Activated CD4-positive, alpha-beta T cell treated with anti-CD3 and anti-CD28 coated beads for 48 hours (primary cell): ENCODE results near the gene CDC42BPA.

Experiments used
- DNase-seq: peaks from one replicate; pipeline ENCODE4 v3.0.0-alpha.2; 2020

Gene CDC42BPA

DNA sequence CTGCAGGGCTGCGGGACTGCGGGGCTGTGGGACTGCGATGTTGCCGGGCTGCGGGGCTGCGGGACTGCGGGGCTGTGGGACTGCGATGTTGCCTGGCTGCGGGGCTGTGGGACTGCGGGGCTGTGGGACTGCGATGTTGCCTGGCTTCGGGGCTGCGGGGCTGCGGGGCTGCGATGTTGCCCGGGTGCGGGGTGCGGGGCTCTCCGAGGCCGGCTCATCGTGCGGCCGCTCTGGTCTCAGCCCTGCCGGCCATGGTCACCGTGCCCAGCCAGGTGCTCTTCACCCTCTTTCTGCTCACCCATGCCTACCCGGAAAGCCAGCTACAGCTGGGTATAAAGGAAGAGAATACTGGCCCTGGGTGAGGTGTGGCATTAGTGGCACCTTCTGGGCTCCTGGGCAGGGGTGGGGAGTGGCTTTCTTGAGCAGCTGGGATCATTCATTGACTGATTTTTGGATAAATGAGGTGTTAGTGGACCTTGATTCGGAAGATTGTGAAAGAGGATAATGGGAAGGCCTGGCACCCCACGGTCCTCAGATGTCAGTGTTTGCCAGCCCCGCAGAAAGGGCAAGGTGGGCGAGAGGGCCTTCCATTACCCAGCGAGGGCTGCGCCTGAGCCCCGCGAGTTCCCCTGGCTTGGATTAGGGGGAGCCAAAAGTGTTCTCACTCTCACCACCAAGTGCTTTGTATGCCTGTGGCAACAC lies 341.9 kb downstream of the CDC42BPA start:
- DNase-seq: no peak

GRCh38 chr1:226975259-226976250 lies 342.7 kb downstream of the CDC42BPA start:
- DNase-seq: no peak

GRCh38 chr1:226974544-226975258 lies 343.6 kb downstream of the CDC42BPA start:
- DNase-seq: no peak

- DNase-seq: no peak
These were observed 344.3 kb downstream of the CDC42BPA start for GRCh38 chr1:226973898-226974543.

- no peak for DNase-seq
These were observed 344.9 kb downstream of the CDC42BPA start for GRCh38 chr1:226973371-226973897.

DNA sequence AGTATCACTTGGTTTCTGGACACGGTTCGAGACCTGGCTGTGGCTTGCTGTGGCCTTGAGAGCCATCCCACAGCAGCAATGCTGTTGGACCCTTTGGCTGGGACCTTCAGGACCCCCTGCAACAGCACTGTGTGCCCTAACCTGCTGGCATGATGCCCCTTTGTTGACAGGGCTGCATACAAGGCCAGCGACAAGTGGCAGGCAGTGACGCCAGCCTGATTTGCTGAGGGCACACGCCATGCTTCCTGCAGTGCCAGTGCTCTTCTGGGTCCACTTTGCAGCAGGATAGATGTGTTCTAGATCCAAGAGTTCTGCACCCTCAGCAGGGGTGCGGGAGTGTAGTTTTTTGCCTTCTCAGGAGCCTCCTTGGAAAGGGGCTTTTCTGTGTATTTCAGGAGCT lies 345.4 kb downstream of the CDC42BPA start:
- DNase-seq: no peak

GRCh38 chr1:226971765-226972164 lies 346.5 kb downstream of the CDC42BPA start:
- DNase-seq: no peak

DNA sequence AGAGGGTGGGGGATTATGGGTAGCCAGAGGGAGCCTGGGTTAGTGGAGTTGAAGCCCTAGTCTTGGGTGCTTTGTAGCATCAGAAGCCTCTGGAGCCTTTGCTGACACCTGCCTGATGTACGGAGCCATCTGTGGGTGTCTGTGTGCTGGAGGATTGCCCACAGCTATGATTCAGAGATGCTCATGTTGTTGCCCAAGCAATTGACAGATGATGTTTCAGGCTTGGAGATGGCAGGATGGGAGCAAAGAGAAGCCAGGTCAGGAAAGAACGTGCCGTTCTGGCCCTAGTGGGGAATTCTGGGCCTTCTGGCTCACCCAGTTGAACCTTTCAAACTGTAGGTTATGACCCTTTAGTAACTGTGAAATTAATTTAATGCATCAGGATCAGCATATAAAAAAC lies 350.6 kb downstream of the CDC42BPA start:
- DNase-seq: no peak

GRCh38 chr1:226966683-226967082 lies 351.6 kb downstream of the CDC42BPA start:
- no peak for DNase-seq

- no peak for DNase-seq
These were observed 352.5 kb downstream of the CDC42BPA start for GRCh38 chr1:226965581-226966440.

DNA sequence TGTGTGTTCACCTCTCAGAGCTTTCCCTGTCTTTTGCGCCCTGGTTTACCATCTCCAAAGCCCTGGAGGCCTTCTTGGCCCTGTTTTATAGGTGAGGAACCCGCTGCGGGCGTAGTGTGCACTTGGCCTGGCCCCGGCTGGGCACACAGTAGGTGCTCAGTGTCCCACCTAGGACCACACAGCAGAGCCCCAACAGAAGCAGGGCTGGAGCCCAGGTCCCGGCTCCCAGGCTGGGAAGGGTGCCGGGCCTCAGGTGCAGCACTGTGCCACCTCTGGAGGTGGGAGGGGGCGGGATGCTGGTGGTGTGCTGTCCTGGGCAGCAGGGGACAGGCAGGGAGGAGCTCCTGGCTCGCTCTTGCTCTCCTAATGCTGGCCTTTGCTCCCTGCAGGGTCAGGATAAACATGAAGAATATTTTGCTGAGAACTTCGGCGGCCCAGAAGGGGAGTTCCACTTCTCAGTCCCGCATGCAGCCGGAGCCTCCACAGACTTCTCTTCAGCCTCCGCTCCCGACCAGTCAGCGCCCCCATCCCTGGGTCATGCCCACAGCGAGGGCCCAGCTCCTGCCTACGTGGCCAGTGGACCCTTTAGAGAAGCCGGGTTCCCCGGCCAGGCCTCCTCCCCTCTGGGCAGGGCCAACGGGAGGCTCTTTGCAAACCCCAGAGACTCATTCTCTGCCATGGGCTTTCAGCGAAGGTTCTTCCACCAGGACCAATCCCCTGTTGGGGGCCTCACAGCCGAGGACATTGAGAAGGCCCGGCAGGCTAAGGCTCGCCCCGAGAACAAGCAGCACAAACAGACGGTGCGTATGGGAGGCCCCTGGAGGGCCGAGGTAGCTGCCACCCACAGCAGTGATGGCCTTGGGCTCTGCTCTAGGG lies 353.4 kb downstream of the CDC42BPA start:
- DNase-seq: no peak

DNA sequence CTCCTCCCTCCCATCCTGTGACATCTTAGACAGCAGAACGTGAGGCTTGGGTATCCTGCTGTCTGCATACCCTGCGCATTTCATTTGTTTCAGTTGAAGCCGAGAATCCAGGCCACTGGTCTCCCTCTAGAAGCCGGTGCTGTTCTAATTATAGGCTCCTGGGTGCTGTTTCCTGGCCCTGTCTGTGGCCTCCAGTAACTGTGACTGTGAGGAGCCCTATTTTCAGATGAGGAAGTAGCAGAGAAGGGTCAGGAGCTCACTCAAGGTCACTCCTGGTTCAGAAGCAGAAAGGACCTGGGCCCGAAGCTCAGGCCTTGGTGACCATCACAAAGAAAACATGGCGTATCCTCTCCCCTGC lies 354.2 kb downstream of the CDC42BPA start:
- DNase-seq: no peak

DNA sequence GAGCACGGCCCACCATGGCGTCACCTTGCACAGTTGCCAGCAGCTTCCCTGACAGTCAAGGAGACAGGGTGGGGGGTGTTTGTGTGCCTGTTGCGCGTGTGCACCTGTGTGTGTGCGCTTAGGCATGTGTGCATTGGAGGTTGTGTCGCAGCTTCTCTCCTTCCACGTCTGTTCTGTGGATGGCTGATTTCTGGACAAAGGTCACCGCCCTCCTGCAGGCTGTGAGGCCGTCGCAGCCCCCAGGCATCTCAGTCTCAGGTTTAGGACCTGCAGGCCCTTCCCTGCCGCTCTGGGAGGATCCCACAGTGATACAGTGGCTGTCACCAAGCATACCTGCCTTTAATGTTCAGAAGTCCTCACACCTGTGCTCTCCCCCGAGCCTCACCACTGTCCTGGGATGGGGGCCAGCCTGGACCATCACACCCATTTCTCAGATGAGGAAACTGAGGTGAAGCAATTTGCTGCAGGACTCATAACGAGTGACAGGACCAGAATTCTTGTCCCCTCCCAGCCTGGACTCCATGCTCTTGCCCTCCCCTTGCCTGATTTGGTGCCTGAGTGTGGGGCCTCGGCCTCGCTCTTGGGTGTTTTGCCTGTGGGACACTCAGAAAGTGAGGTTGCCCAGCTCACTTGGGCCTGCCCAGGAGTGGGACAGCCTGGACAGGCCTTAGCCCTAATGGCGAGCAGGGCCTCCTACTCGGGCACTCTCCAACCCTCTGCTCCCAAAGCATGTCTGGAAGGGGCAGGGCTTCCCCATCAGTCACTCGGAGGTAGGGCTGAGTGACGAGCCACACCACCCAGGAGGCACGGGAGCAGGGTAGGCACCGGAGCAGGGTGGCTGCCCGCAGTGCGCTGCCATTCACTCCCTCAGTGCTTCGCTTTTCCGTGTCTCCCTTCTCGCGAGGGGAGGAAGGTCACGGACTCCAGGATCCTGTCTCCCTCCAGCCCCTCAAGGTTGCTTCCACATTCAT lies 355.6 kb downstream of the CDC42BPA start:
- no peak for DNase-seq

GRCh38 chr1:226960944-226961765 lies 357.1 kb downstream of the CDC42BPA start:
- peak; percentile 55 for DNase-seq

DNA sequence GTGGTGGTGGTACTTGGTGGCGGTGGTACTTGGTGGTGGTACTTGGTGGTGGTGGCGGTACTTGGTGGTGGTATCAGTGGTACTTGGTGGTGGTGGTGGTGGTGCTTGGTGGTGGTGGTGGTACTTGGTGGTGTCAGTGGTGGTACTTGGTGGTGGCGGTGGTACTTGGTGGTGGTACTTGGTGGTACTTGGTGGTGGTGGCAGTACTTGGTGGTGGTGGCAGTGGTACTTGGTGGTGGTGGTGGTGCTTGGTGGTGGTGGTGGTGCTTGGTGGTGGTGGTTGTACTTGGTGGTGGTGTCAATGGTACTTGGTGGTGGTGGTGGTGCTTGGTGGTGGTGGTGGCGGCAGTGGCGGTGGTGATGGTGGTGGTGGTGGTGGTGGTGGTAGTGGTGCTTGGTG lies 358.0 kb downstream of the CDC42BPA start:
- DNase-seq: no peak

DNA sequence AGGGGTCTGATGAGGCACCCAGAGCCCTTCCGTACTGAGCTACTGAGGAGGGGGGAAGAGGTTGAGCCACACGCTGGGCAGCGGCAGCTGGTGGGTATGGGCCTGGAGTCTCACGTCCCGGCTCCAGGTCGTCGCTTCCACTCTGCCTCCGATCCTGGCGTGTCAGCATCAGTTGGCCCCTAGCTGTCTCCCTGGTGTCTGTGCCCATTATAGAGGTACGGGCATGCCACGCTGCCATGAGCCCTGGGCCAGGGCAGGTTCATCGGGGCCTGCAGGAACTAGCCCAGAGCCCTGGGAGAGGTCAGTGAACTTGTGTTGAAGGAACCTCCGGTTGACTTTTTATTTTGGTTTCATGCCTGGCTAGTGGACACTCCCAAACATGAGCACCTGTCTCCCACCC lies 360.0 kb downstream of the CDC42BPA start:
- DNase-seq: no peak

DNA sequence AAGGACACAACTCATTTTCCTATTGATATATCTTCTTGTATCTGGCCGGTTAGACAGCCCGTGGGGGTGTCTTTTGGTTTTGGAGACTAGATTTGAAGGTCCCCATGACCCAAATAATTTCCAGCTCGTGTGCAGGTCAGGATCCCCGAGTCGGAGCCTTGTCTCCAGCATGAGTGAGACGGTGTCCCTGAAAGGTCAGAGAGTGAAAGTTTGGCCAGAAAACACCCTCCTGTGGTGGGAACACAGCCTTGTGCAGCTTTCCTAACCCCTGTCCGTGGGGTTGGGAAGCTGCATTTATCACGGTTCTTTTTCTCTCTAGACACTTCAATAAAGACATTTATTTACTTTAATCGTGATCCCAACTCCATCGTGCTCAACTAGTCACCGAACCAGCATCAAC lies 360.6 kb downstream of the CDC42BPA start:
- DNase-seq: no peak

GRCh38 chr1:226956942-226957713 lies 361.2 kb downstream of the CDC42BPA start:
- no peak for DNase-seq
